Measurements from ENCODE around the gene DNAH3.

DNA sequence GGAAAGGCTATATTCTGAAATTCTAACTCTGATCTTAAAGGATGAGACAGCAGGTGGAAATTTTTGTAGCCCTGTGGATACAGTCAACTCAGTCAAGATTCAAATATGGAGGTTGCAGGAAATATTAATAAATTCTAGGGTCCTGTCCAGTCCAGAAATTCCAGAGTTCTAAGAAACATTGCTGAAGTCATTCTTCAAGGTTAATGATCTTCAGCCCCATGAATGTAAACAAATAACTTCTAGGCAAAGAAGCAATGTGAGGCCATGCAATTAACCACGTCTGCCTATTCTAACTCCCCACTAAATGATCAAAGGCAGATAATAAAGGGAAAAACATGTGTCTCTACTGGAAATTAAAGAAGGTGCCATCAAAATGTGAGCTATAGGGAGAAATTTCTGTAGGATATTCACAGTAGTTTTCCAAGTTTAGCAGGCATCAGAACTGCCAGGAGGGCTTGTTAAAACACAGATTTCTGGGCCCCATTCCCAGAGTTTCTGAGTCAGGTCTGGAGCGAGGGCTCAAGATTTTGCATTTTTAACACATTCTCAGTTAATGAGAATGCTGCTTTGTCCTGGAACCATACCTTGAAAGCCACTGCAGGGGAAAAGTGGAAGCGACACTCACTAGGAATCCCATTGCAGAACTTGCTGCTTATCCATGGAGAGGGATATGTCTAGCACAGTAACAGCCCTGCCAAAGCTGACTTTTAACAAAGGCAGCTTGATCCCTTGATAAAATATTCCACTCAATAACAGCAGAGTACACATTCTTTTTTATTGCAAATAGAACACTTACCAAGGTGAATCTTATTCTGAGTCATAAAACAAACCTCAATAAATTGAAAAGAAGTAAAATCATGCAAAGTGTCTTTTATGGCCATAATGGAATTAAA, 61.8 kb downstream of the DNAH3 start:
- TF ChIP-seq, protein P1, sequence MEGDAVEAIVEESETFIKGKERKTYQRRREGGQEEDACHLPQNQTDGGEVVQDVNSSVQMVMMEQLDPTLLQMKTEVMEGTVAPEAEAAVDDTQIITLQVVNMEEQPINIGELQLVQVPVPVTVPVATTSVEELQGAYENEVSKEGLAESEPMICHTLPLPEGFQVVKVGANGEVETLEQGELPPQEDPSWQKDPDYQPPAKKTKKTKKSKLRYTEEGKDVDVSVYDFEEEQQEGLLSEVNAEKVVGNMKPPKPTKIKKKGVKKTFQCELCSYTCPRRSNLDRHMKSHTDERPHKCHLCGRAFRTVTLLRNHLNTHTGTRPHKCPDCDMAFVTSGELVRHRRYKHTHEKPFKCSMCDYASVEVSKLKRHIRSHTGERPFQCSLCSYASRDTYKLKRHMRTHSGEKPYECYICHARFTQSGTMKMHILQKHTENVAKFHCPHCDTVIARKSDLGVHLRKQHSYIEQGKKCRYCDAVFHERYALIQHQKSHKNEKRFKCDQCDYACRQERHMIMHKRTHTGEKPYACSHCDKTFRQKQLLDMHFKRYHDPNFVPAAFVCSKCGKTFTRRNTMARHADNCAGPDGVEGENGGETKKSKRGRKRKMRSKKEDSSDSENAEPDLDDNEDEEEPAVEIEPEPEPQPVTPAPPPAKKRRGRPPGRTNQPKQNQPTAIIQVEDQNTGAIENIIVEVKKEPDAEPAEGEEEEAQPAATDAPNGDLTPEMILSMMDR (IDR thresholded peaks at IDR 0.05): no peak
- TF ChIP-seq POLR2AphosphoS5 (IDR thresholded peaks at IDR 0.05) (no peak), EP300 (IDR thresholded peaks at IDR 0.05) (no peak), POLR2A (IDR thresholded peaks at IDR 0.05) (no peak)
